ENCODE measurements around the gene CRB3.

The CRB3 gene

DNA sequence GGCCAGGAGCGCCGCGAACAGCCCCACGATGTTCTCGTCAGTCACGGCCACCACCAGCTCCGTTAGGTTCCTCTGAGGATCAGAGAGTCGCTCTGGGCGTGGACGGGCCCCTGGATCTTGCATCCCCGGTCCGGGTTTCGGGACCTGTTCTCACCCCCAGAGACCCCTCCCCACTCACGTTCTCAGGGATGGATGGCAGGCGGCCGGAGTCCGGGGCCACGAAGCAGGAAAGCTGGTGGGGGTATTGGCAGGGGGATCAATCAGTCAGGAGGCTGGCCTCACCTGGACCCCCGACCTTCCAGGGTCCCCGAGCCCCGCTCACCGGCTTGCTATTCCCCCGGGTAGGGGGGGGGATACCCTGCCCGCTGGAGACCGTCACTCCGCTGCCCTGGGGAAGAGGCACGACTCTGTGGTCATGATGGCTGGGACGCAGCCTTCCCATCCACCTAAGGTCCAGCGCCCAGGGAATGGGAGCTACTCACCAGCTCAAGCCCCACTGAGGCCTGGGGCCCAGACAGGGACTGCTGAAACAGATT is 12.9 kb downstream of the CRB3 start:
- H3F3A ChIP-seq (ENCODE audit: insufficient read depth, low read length), result no peaks in the 10 kb centered on the region
- no peak overlapping the region for H3K27ac ChIP-seq (ENCODE audit: low read length)
- no peak for TF ChIP-seq CTCF (IDR thresholded peaks at IDR 0.05; ENCODE audit: low read length)
- H3K9ac ChIP-seq (ENCODE audit: low read length), result no peak overlapping the region
- DNase-seq, result no peak
- no peak overlapping the region for H2AFZ ChIP-seq (ENCODE audit: low read length)
- no peak overlapping the region for H3K4me2 ChIP-seq (ENCODE audit: low read depth, low read length)
- no peaks in the 10 kb centered on the region for H3K9me2 ChIP-seq (replicated peaks; ENCODE audit: insufficient read depth, low read length)
- H3K36me3 ChIP-seq (replicated peaks; ENCODE audit: insufficient read depth, low read length), result no peaks in the 10 kb centered on the region
- 0 out of 2 replicates have a peak, but pooled peaks cover 4% of the 10 kb centered on the region for H3K79me2 ChIP-seq (ENCODE audit: low read length)
- peaks cover 8% of the 10 kb centered on the region for H3K4me1 ChIP-seq (ENCODE audit: low read length)
- H3K27me3 ChIP-seq (replicated peaks; ENCODE audit: insufficient read depth, low read length), result no peaks in the 10 kb centered on the region
- H3K4me3 ChIP-seq (ENCODE audit: low read length), result no peak overlapping the region
- no peaks in the 10 kb centered on the region for H4K20me1 ChIP-seq (ENCODE audit: insufficient read depth, low read length)
- H3K9me3 ChIP-seq (replicated peaks; ENCODE audit: insufficient read depth, low read length), result no peaks in the 10 kb centered on the region

- Histone ChIP-seq H3K79me2 (ENCODE audit: low read length) (0 out of 2 replicates have a peak, but pooled peaks cover 4% of the 10 kb centered on the region), H3K4me1 (ENCODE audit: low read length) (peaks cover 11% of the 10 kb centered on the region), H2AFZ (ENCODE audit: low read length) (no peak overlapping the region), H3F3A (ENCODE audit: insufficient read depth, low read length) (no peaks in the 10 kb centered on the region), H3K4me3 (ENCODE audit: low read length) (no peak overlapping the region), H3K27me3 (replicated peaks; ENCODE audit: insufficient read depth, low read length) (no peaks in the 10 kb centered on the region), H3K9me2 (replicated peaks; ENCODE audit: insufficient read depth, low read length) (no peaks in the 10 kb centered on the region), H4K20me1 (ENCODE audit: insufficient read depth, low read length) (no peaks in the 10 kb centered on the region), H3K36me3 (replicated peaks; ENCODE audit: insufficient read depth, low read length) (no peaks in the 10 kb centered on the region), H3K4me2 (ENCODE audit: low read depth, low read length) (no peak overlapping the region), H3K27ac (ENCODE audit: low read length) (no peak overlapping the region), H3K9me3 (replicated peaks; ENCODE audit: insufficient read depth, low read length) (no peaks in the 10 kb centered on the region), H3K9ac (ENCODE audit: low read length) (no peak overlapping the region)
- TF ChIP-seq EZH2phosphoT487 (IDR thresholded peaks at IDR 0.05; ENCODE audit: low read length), result no peak
- TF ChIP-seq CTCF (IDR thresholded peaks at IDR 0.05; ENCODE audit: low read length), result no peak
- TF ChIP-seq EZH2 (optimal IDR thresholded peaks at IDR 0.05; ENCODE audit: low read depth, low read length), result no peak
- DNase-seq, result no peak
Observed at GRCh38 chr19:6478815-6479214, 14.7 kb downstream of the CRB3 start.

DNA sequence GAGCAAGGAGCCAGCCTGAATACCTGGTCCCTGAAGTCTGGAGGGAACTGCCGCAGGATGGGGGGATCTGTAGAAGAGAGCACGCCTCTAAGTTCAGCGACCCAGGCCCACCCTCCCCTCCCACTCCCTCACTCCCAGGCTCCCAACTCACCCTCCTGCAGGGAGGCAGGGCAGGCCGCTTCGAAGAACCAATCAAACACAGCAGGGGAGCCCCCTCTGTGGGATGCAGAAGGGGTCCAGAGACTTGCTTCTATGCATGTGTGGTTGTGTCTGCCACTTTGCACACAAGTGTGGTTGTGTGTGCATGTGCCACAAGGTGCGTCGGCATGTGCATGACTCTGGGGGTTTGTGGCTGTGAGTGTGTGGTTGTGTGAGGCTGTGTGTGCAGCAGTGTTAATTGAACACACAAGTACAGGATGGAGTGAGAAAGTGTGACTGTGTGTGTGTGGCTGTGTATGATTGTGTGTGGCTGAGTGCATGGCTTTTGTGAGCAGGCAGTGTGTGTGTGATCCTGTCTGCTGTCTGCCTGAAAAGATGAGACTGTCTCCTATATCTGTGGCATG is 15.8 kb downstream of the CRB3 start:
- Histone ChIP-seq H3K9me3 (replicated peaks; ENCODE audit: insufficient read depth, low read length) (no peaks in the 10 kb centered on the region), H3K9me2 (replicated peaks; ENCODE audit: insufficient read depth, low read length) (no peaks in the 10 kb centered on the region), H3K4me3 (ENCODE audit: low read length) (no peak overlapping the region), H3K9ac (ENCODE audit: low read length) (no peak overlapping the region), H3K27me3 (replicated peaks; ENCODE audit: insufficient read depth, low read length) (no peaks in the 10 kb centered on the region), H3K27ac (ENCODE audit: low read length) (no peak overlapping the region), H3K4me1 (ENCODE audit: low read length) (peaks cover 11% of the 10 kb centered on the region), H3K4me2 (ENCODE audit: low read depth, low read length) (no peak overlapping the region), H4K20me1 (ENCODE audit: insufficient read depth, low read length) (no peaks in the 10 kb centered on the region), H3K79me2 (ENCODE audit: low read length) (0 out of 2 replicates have a peak, but pooled peaks cover 4% of the 10 kb centered on the region), H3F3A (ENCODE audit: insufficient read depth, low read length) (no peaks in the 10 kb centered on the region), H3K36me3 (replicated peaks; ENCODE audit: insufficient read depth, low read length) (no peaks in the 10 kb centered on the region), H2AFZ (ENCODE audit: low read length) (no peak overlapping the region)
- TF ChIP-seq EZH2phosphoT487 (IDR thresholded peaks at IDR 0.05; ENCODE audit: low read length) (no peak), CTCF (IDR thresholded peaks at IDR 0.05; ENCODE audit: low read length) (no peak), EZH2 (optimal IDR thresholded peaks at IDR 0.05; ENCODE audit: low read depth, low read length) (no peak)
- DNase-seq, result no peak

Data from MM.1S (cell line).